Erythroblast (primary cell): ENCODE results near the gene BRD9.
A peak's percentile ranks its signal among the peaks of the same experiment; 100 is the strongest.
"Not testable (repeated sequence)": the region's sequence is repeated elsewhere in the genome, so short reads cannot be mapped to it uniquely, and the experiment has no call there.

Experiments used
- DNase-seq, 2 experiments: peaks; one replicate each; lab custom pipeline; 2025; lab: John Stamatoyannopoulos, UW
- GATA1 ChIP-seq: IDR thresholded peaks from 2 replicates; pipeline ENCODE4 v1.6.1; 2011; ENCODE audit warnings: low read depth, mild to moderate bottlenecking, control low read depth, low read length, moderate library complexity
- POLR2A ChIP-seq: IDR thresholded peaks from 2 replicates; pipeline ENCODE4 v1.6.1; 2011; ENCODE audit warnings: mild to moderate bottlenecking, low read length

The BRD9 gene

GRCh38 chr5:845031-845675 is 47.4 kb downstream of the BRD9 start:
- DNase-seq: not testable (repeated sequence)

DNA sequence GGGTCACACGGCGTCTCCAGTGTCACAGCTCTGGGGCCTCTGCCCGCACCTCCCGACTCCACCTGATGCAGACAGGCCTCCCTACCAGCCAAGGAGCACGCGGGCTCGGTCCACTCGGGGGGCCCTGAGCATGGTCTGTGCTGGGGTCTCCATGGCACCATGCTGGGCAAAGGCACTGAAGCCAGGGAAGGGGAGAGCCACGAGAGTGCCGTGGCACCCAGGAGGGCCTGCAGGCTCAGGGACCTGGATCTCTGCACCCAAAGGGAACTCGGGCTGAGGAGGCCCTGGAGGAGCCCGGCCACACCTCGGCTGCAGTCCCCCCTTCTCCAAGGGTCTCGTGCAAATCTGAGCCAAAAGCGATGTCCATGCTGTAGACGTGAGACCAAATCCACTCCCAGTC is 48.2 kb downstream of the BRD9 start:
- not testable (repeated sequence) for DNase-seq

DNA sequence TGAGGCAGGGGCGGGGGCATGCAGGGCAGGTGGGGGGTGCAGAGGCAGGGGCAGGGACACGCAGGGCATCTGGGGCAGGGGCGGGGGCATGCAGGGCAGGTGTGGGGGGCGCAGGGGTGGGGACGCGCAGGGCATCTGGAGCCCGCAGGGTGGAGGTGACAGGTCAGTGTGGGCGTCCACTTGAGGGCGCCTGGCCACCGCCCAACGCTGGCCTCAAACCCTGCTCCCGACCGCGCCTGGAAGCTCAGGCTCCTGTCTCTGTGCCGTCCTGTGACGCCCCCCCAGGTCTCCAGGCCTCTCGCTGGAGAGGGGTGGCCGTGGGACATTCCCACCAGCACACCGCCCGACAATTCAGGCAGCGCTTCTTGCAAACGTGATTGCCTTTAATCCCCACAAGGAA is 48.7 kb downstream of the BRD9 start:
- DNase-seq: not testable (repeated sequence)

- not testable (repeated sequence) for DNase-seq
Measured at GRCh38 chr5:843371-843770, 49.2 kb downstream of the BRD9 start.

GRCh38 chr5:842402-843221 is 50.0 kb downstream of the BRD9 start:
- DNase-seq: not testable (repeated sequence)

- not testable (repeated sequence) for DNase-seq
Measured at GRCh38 chr5:841531-842401, 50.8 kb downstream of the BRD9 start.

- DNase-seq: not testable (repeated sequence)
Measured at GRCh38 chr5:840974-841435, 51.6 kb downstream of the BRD9 start.

DNA sequence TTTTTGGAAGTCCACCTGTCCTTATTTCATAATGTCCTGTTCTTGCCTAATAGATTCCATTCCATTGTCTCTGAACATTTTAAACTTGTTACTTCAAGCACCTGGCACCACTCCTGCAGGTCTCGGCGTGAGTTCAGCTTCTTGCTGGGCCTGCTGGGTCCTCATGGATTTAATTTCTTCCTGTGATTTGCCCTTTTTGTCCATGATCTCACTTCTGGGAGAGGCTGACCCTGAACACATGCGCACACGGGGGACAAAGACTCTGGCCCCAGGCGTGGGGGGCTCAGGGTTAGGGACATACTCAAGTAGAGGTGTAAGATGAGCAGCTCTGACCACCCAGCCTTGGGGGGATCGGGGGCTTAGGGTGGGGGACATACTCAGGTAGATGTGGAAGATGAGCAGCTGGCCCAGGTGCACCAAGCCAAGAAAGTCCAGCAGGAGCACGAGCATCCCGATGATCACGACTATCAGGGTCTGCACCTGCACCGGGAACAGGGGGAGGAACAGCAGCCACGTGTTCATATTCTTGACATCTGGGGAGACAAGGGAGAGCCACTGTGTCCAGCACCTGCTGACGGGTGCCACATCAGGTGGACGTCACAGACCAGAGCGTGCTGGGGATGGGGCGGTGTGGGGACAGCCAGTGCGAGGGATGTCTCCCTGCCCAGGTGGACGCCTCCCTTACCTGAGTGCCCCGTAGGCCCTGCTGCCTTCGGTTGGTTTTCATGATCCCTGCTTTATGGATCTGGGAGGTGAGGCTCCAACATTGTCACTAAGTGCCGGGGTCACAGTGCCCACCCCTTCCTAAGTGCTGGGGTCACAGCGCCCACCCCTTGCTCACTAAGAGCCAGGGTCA is 52.3 kb downstream of the BRD9 start:
- not testable (repeated sequence) for DNase-seq

- DNase-seq: not testable (repeated sequence)
Measured at GRCh38 chr5:838431-838851, 54.2 kb downstream of the BRD9 start.

GRCh38 chr5:837621-838121 is 54.9 kb downstream of the BRD9 start:
- not testable (repeated sequence) for DNase-seq

DNA sequence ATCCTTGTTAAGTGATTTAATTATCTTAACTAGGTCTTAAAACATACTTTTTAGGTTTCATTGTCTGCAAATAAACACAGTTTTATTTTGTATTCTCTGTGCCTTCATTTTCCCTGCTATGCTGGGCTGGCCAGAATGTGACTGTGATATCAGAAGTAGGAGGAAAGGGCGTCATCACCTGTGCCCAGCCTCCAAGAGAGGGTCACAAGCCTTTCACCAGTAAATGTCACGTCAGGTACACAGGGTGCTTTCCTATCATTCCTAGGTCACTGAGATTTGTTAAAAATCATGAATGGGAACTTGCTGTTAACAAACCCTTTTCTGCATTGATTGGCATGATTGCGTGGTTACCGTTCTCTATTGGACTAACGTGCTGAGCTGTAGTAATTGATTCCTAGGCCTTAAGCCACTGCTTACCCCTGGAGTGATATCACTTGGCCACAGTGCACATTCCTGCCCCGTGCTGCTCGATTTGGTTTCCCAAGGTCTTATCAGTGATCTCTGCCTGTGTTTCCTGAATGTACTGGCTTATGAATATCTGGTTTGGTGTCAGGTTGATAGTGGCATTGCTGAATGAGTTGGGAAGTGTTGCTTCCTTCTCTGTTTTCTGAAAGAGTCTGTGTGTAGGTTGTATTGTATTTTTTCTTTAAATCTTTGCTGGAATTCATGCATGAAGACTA is 56.5 kb downstream of the BRD9 start:
- DNase-seq: peak in 1 of 2 experiments; percentile 27

DNA sequence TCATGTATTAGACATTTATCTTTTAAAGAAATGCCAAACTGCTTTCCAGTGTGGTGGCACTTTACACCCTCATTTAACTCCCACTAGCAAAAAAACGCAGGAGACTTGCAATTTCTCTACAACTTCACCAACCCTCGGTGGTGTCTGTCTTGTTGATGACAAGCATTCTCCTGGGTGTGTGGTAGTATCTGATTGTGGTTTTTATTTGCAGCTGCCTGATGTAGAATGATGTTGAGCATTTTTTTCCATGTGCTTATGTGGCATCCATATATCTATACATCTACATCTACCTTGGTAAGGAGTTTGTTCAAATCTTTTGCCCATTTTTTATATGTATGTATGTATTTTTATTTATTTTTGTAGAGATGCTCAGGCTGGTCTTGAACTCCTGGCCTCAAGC is 58.6 kb downstream of the BRD9 start:
- not testable (repeated sequence) for DNase-seq

- DNase-seq: not testable (repeated sequence)
Measured at GRCh38 chr5:828194-828593, 64.4 kb downstream of the BRD9 start.

- not testable (repeated sequence) for DNase-seq
Measured at GRCh38 chr5:825544-825943, 67.1 kb downstream of the BRD9 start.

GRCh38 chr5:821504-821903 is 71.1 kb downstream of the BRD9 start:
- DNase-seq: no peak
- TF ChIP-seq GATA1 (no peak), POLR2A (no peak)
